ENCODE data around the gene TMEM91.

The TMEM91 gene

DNA sequence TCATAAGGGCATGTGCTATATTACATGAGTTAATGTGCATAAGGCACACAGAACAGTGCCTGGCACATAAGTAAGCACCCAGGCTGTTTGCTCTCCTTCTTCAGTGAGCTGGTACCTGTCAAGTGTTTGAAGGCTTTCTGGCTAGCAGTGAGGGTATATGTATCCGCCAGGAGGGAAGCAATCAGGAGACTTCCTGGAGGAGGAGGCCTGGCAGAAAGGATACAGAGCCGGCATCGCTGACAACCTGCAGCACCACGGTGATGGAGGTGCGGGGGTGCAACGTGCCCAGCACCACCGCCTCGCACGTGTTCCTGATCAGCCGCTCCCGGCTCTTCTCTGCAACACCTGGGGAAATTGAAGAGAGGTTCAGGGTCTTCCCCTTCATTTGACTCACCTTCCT, 15.3 kb downstream of the TMEM91 start:
- Histone ChIP-seq H3K36me3 (ENCODE audit: control insufficient read depth in 1 of 2, insufficient read depth in 2 of 2, low read length in 2 of 2) (peaks cover 12 to 33% of the 10 kb centered on the region in 2 donors), H3K4me3 (ENCODE audit: low read depth in 1 of 2, low read length in 2 of 2) (no peak overlapping the region), H3K4me1 (ENCODE audit: control insufficient read depth in 1 of 2, insufficient read depth in 2 of 2, low read length in 2 of 2) (peaks cover 0 to 10% of the 10 kb centered on the region in 2 donors), H3K27ac (ENCODE audit: low read length) (no peak overlapping the region), H3K27me3 (ENCODE audit: low read depth, low read length) (no peaks in the 10 kb centered on the region), H3K9me3 (ENCODE audit: control insufficient read depth in 1 of 2, low read length in 2 of 2) (no peaks in the 10 kb centered on the region)

GRCh38 chr19:41392775-41393174, 16.4 kb downstream of the TMEM91 start:
- H3K36me3 ChIP-seq (ENCODE audit: control insufficient read depth in 1 of 2, insufficient read depth in 2 of 2, low read length in 2 of 2), result peaks cover 12 to 27% of the 10 kb centered on the region in 2 donors
- no peak overlapping the region for H3K4me3 ChIP-seq (ENCODE audit: low read depth in 1 of 2, low read length in 2 of 2)
- no peak overlapping the region for H3K27ac ChIP-seq (ENCODE audit: low read length)

GRCh38 chr19:41395355-41395754, 19.0 kb downstream of the TMEM91 start:
- no peak overlapping the region for H3K27ac ChIP-seq (ENCODE audit: low read length)
- H3K36me3 ChIP-seq (ENCODE audit: control insufficient read depth in 1 of 2, insufficient read depth in 2 of 2, low read length in 2 of 2), result peaks cover 9 to 19% of the 10 kb centered on the region in 2 donors
- H3K27me3 ChIP-seq (ENCODE audit: low read depth, low read length), result no peaks in the 10 kb centered on the region
- H3K9me3 ChIP-seq (ENCODE audit: control insufficient read depth in 1 of 2, low read length in 2 of 2), result no peaks in the 10 kb centered on the region
- H3K4me1 ChIP-seq (ENCODE audit: control insufficient read depth in 1 of 2, insufficient read depth in 2 of 2, low read length in 2 of 2), result peaks cover 11 to 23% of the 10 kb centered on the region in 2 donors
- no peak overlapping the region for H3K4me3 ChIP-seq (ENCODE audit: low read depth in 1 of 2, low read length in 2 of 2)

More at GRCh38 chr19:41392775-41393174, 16.4 kb downstream of the TMEM91 start:
- Histone ChIP-seq H3K4me1 (ENCODE audit: control insufficient read depth in 1 of 2, insufficient read depth in 2 of 2, low read length in 2 of 2) (peaks cover 0 to 10% of the 10 kb centered on the region in 2 donors), H3K9me3 (ENCODE audit: control insufficient read depth in 1 of 2, low read length in 2 of 2) (no peaks in the 10 kb centered on the region), H3K27me3 (ENCODE audit: low read depth, low read length) (no peaks in the 10 kb centered on the region)

DNA sequence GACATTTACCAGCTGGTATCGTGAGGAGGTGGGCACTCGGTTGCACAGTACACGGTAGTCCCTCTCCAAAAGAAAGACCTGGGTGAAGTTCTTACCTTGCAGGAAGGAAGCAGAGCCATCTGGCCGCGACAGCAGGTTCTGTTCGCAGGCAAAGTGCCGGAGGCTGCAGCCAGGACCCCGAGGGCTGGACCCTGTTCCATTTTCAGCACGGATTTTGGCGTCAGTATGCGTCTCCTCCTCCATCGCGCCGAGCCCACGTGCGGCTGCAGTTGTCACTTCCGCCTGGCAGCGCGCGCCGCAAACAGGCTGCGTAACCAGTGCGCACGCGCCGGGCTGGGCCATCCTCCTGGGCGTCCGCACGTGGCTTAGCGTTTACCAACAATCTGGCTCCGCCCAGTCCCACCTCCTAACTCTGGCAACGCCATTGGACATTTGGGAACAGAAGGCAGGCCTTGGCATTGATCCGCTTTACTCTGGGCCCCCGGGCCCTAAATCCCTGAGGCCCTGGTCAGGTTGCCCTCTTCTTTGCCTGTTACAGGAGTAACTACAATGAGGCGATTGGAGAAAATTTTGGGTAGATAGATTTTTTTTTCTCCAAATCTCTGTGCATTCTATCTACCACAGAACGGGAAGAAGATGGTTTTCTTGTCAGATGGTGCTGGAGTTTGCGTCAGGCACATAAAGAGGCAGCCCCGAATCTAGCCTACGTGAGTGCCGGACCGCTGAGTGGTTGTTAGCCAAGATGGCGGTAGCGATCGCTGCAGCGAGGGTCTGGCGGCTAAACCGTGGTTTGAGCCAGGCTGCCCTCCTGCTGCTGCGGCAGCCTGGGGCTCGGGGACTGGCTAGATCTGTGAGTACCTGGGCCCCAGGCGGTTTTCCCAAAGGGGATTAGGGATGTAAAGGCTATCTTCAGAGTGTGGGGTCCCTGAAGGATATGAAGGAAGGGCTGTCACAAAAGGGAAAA, 21.0 kb downstream of the TMEM91 start, which contains the start of the genes BCKDHA and EXOSC5:
Gene BCKDHA (plus strand): TSS at position 733 of the 964 bp plus-strand sequence. CDS start 10 bp downstream, at position 743.
Gene EXOSC5 (minus strand): TSS at position 274 of the 964 bp plus-strand sequence. CDS start 31 bp downstream, at position 243.
- Histone ChIP-seq H3K4me1 (ENCODE audit: control insufficient read depth in 1 of 2, insufficient read depth in 2 of 2, low read length in 2 of 2) (peaks cover 11 to 26% of the 10 kb centered on the region in 2 donors), H3K36me3 (ENCODE audit: control insufficient read depth in 1 of 2, insufficient read depth in 2 of 2, low read length in 2 of 2) (peaks cover 0 to 10% of the 10 kb centered on the region in 2 donors), H3K4me3 (ENCODE audit: low read depth in 1 of 2, low read length in 2 of 2) (peak within 1 kb of the TSS; percentile 99 to 100), H3K27me3 (ENCODE audit: low read depth, low read length) (no peaks in the 10 kb centered on the region), H3K27ac (ENCODE audit: low read length) (peak within 1 kb of the TSS; percentile 98), H3K9me3 (ENCODE audit: control insufficient read depth in 1 of 2, low read length in 2 of 2) (no peaks in the 10 kb centered on the region)

GRCh38 chr19:41398050-41398418, 21.7 kb downstream of the TMEM91 start:
- Histone ChIP-seq H3K27ac (ENCODE audit: low read length) (peak overlapping the region; percentile 98), H3K4me1 (ENCODE audit: control insufficient read depth in 1 of 2, insufficient read depth in 2 of 2, low read length in 2 of 2) (peaks cover 11 to 26% of the 10 kb centered on the region in 2 donors), H3K4me3 (ENCODE audit: low read depth in 1 of 2, low read length in 2 of 2) (peak overlapping the region; percentile 99 to 100), H3K27me3 (ENCODE audit: low read depth, low read length) (no peaks in the 10 kb centered on the region), H3K9me3 (ENCODE audit: control insufficient read depth in 1 of 2, low read length in 2 of 2) (no peaks in the 10 kb centered on the region), H3K36me3 (ENCODE audit: control insufficient read depth in 1 of 2, insufficient read depth in 2 of 2, low read length in 2 of 2) (peaks cover 0 to 10% of the 10 kb centered on the region in 2 donors)

DNA sequence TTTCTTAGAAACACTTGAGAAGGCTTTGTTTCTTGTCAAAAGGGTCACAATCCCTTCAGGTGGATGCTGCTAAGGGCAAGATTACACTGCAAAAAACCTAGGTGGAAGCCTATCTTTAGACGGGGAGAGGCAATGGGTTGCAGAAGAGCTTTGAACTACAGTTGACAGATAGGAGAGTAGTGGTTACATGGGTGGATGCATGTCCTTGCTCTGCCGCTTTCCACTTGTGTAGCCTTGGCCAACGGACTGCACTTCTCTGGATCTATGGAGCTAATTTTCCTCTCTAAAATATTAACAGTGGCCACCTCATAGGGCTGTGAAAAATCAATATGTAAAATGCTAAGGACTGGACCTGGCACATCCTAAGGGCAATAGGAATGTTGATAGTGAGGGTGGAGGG, 22.3 kb downstream of the TMEM91 start:
- peak overlapping the region; percentile 98 for H3K27ac ChIP-seq (ENCODE audit: low read length)

GRCh38 chr19:41399091-41399490, 22.8 kb downstream of the TMEM91 start:
- Histone ChIP-seq H3K9me3 (ENCODE audit: control insufficient read depth in 1 of 2, low read length in 2 of 2) (no peaks in the 10 kb centered on the region), H3K27ac (ENCODE audit: low read length) (no peak overlapping the region), H3K4me1 (ENCODE audit: control insufficient read depth in 1 of 2, insufficient read depth in 2 of 2, low read length in 2 of 2) (peaks cover 11 to 29% of the 10 kb centered on the region in 2 donors), H3K27me3 (ENCODE audit: low read depth, low read length) (no peaks in the 10 kb centered on the region), H3K36me3 (ENCODE audit: control insufficient read depth in 1 of 2, insufficient read depth in 2 of 2, low read length in 2 of 2) (peaks cover 5 to 10% of the 10 kb centered on the region in 2 donors), H3K4me3 (ENCODE audit: low read depth in 1 of 2, low read length in 2 of 2) (peak overlapping the region; percentile 99 to 100)

More for the DNA sequence above, 22.3 kb downstream of the TMEM91 start:
- Histone ChIP-seq H3K9me3 (ENCODE audit: control insufficient read depth in 1 of 2, low read length in 2 of 2) (no peaks in the 10 kb centered on the region), H3K4me3 (ENCODE audit: low read depth in 1 of 2, low read length in 2 of 2) (peak overlapping the region; percentile 99 to 100), H3K4me1 (ENCODE audit: control insufficient read depth in 1 of 2, insufficient read depth in 2 of 2, low read length in 2 of 2) (peaks cover 11 to 28% of the 10 kb centered on the region in 2 donors), H3K36me3 (ENCODE audit: control insufficient read depth in 1 of 2, insufficient read depth in 2 of 2, low read length in 2 of 2) (peaks cover 5 to 10% of the 10 kb centered on the region in 2 donors), H3K27me3 (ENCODE audit: low read depth, low read length) (no peaks in the 10 kb centered on the region)

- peaks cover 11 to 29% of the 10 kb centered on the region in 2 donors for H3K4me1 ChIP-seq (ENCODE audit: control insufficient read depth in 1 of 2, insufficient read depth in 2 of 2, low read length in 2 of 2)
- no peaks in the 10 kb centered on the region for H3K9me3 ChIP-seq (ENCODE audit: control insufficient read depth in 1 of 2, low read length in 2 of 2)
- H3K27ac ChIP-seq (ENCODE audit: low read length), result no peak overlapping the region
- no peaks in the 10 kb centered on the region for H3K27me3 ChIP-seq (ENCODE audit: low read depth, low read length)
- no peak overlapping the region for H3K4me3 ChIP-seq (ENCODE audit: low read depth in 1 of 2, low read length in 2 of 2)
- H3K36me3 ChIP-seq (ENCODE audit: control insufficient read depth in 1 of 2, insufficient read depth in 2 of 2, low read length in 2 of 2), result peaks cover 5 to 10% of the 10 kb centered on the region in 2 donors
Observed at GRCh38 chr19:41399525-41399924, 23.2 kb downstream of the TMEM91 start.

- Histone ChIP-seq H3K4me3 (ENCODE audit: low read depth in 1 of 2, low read length in 2 of 2) (no peak overlapping the region), H3K27me3 (ENCODE audit: low read depth, low read length) (no peaks in the 10 kb centered on the region), H3K27ac (ENCODE audit: low read length) (no peak overlapping the region), H3K4me1 (ENCODE audit: control insufficient read depth in 1 of 2, insufficient read depth in 2 of 2, low read length in 2 of 2) (peaks cover 13 to 24% of the 10 kb centered on the region in 2 donors), H3K36me3 (ENCODE audit: control insufficient read depth in 1 of 2, insufficient read depth in 2 of 2, low read length in 2 of 2) (peaks cover 5 to 10% of the 10 kb centered on the region in 2 donors), H3K9me3 (ENCODE audit: control insufficient read depth in 1 of 2, low read length in 2 of 2) (no peaks in the 10 kb centered on the region)
Observed at GRCh38 chr19:41401483-41401882, 25.1 kb downstream of the TMEM91 start.

- Histone ChIP-seq H3K27ac (ENCODE audit: low read length) (no peak overlapping the region), H3K27me3 (ENCODE audit: low read depth, low read length) (no peaks in the 10 kb centered on the region), H3K4me1 (ENCODE audit: control insufficient read depth in 1 of 2, insufficient read depth in 2 of 2, low read length in 2 of 2) (peaks cover 13 to 23% of the 10 kb centered on the region in 2 donors), H3K4me3 (ENCODE audit: low read depth in 1 of 2, low read length in 2 of 2) (no peak overlapping the region), H3K9me3 (ENCODE audit: control insufficient read depth in 1 of 2, low read length in 2 of 2) (no peaks in the 10 kb centered on the region), H3K36me3 (ENCODE audit: control insufficient read depth in 1 of 2, insufficient read depth in 2 of 2, low read length in 2 of 2) (peaks cover 5 to 10% of the 10 kb centered on the region in 2 donors)
Observed at GRCh38 chr19:41402010-41402409, 25.7 kb downstream of the TMEM91 start.

DNA sequence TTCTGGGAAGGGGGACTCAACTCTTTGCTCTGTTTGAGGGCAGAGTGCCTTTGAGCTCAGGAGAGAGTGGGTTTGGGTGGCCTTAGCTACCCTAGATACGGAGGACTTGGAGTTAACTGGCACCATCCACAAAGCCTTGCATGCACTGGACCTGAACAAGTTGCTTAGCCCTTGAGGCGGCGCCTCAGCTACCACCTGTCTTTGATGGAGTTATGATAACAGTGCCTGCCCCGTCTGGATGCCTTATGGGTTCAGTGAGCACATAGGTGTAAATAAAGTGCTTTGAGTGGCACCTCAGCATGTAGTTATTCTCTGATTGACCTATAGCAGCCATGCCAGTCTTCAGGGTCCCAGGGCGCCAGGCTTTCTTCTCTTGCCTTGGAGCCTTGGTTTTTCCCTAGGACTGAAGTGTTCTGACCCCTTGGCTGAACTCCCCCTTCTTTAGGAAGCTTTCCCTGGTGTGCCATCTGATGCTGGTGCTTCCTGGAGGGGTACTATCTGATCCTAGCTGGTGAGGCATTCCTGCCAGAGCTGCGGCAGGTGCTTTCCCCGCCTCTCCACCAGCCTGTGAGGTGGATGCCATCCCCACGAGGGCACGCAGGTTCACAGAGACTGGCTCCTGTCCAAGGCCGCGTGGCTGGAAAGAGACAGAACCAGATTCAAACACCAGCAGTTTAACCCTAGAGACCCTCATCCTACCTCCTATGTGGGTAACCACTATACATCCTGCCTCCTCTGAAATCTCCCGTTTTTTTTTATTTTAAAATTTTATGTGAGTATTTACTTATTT, 27.0 kb downstream of the TMEM91 start:
- peaks cover 5 to 7% of the 10 kb centered on the region in 2 donors for H3K36me3 ChIP-seq (ENCODE audit: control insufficient read depth in 1 of 2, insufficient read depth in 2 of 2, low read length in 2 of 2)
- no peak overlapping the region for H3K27ac ChIP-seq (ENCODE audit: low read length)
- H3K9me3 ChIP-seq (ENCODE audit: control insufficient read depth in 1 of 2, low read length in 2 of 2), result no peaks in the 10 kb centered on the region
- H3K4me1 ChIP-seq (ENCODE audit: control insufficient read depth in 1 of 2, insufficient read depth in 2 of 2, low read length in 2 of 2), result peaks cover 9 to 19% of the 10 kb centered on the region in 2 donors
- no peak overlapping the region for H3K4me3 ChIP-seq (ENCODE audit: low read depth in 1 of 2, low read length in 2 of 2)
- no peaks in the 10 kb centered on the region for H3K27me3 ChIP-seq (ENCODE audit: low read depth, low read length)

Data from muscle layer of duodenum (tissue), 2 donors.